BE2C (cell line): ENCODE data around the gene NRROS.
"Not testable (repeated sequence)": the region's sequence is repeated elsewhere in the genome, so short reads cannot be mapped to it uniquely, and the experiment has no call there.

Experiments
- DNase-seq: peaks from one replicate; pipeline ENCODE4 v3.0.0-alpha.2; 2020
- H3K27me3 ChIP-seq: fragments of 250-450 bp; sonication (Bioruptor Pico); 2 replicates; pipeline ENCODE4 v1.5.1; 2020; ENCODE audit warnings: mild to moderate bottlenecking
- H3K36me3 ChIP-seq: fragments of 250-450 bp; sonication (Bioruptor Pico); 2 replicates; pipeline ENCODE4 v1.5.1; 2020; ENCODE audit warnings: mild to moderate bottlenecking
- H3K4me1 ChIP-seq: fragments of 250-450 bp; sonication (Bioruptor Pico); 2 replicates; pipeline ENCODE4 v1.5.1; 2020
- H3K4me3 ChIP-seq: 2 replicates; pipeline ENCODE4 v1.5.1; 2011; ENCODE audit warnings: low read depth, low read length
- H3K9me3 ChIP-seq: fragments of 250-450 bp; sonication (Bioruptor Pico); 2 replicates; pipeline ENCODE4 v1.5.1; 2020
- CTCF ChIP-seq: IDR thresholded peaks from 2 replicates; pipeline ENCODE4 v1.5.1; 2012; ENCODE audit warnings: mild to moderate bottlenecking, low read depth, low read length

NRROS gene

GRCh38 chr3:196636369-196637349, 2.8 kb upstream of the NRROS start:
- Histone ChIP-seq H3K36me3 (no peaks in the 10 kb centered on the region), H3K4me1 (peaks cover 2% of the 10 kb centered on the region; the same call in 1 of the 2 replicates), H3K4me3 (no peak overlapping the region), H3K27me3 (no peaks in the 10 kb centered on the region), H3K9me3 (no peaks in the 10 kb centered on the region)
- no peak for DNase-seq
- TF ChIP-seq CTCF, result no peak

GRCh38 chr3:196637941-196638340, 1.6 kb upstream of the NRROS start:
- not testable (repeated sequence) for DNase-seq, H3K36me3 ChIP-seq, H3K4me3 ChIP-seq, H3K9me3 ChIP-seq, H3K4me1 ChIP-seq, H3K27me3 ChIP-seq

DNA sequence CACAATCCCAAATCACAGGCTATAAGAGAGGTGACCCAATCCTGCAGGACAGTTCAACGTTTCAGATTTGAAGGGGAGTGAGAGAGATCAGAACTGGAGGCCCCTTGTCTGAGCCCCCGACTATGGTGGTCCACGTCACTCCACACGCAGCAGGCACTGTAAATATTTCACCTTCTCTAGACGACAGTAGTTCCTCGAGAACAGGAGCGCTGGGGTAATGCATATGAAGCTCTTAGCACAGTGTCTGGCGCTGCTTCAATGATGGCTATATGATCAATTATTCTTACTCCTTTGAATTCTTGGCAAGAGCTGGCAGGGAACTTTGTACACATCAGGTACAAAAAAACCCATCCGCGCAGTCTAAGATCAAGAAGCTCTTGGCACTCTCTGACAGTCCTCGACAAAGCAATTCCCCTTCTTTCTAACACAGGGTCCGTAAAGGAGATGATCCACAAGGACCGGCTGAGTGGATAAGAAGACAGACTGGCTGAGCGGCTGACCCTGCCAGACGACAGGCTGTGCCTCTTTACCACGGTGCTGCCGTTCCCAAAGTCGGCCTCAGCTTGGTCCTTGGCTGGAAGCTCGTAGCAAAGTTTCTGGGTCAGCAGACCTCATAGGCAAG, 522 bp upstream of the NRROS start:
- no peak for TF ChIP-seq CTCF
- Histone ChIP-seq H3K27me3 (no peaks in the 10 kb centered on the region), H3K36me3 (no peaks in the 10 kb centered on the region), H3K9me3 (no peaks in the 10 kb centered on the region), H3K4me1 (no peaks in the 10 kb centered on the region), H3K4me3 (peak overlapping the region; percentile 70)
- no peak for DNase-seq

- no peaks in the 10 kb centered on the region for H3K27me3 ChIP-seq
- no peaks in the 10 kb centered on the region for H3K36me3 ChIP-seq
- DNase-seq, result no peak
- H3K4me3 ChIP-seq, result peak overlapping the region; percentile 70; the same call in 1 of the 2 replicates
- H3K9me3 ChIP-seq, result no peaks in the 10 kb centered on the region
- TF ChIP-seq CTCF, result no peak
- no peaks in the 10 kb centered on the region for H3K4me1 ChIP-seq
Measured at GRCh38 chr3:196640297-196641018, 964 bp downstream of the NRROS start.

- DNase-seq, result no peak
- TF ChIP-seq CTCF, result no peak
- H3K27me3 ChIP-seq, result no peaks in the 10 kb centered on the region
- no peaks in the 10 kb centered on the region for H3K4me1 ChIP-seq
- H3K9me3 ChIP-seq, result no peaks in the 10 kb centered on the region
- H3K4me3 ChIP-seq, result no peak overlapping the region
- no peaks in the 10 kb centered on the region for H3K36me3 ChIP-seq
Measured at GRCh38 chr3:196641333-196642054, 2.0 kb downstream of the NRROS start.

DNA sequence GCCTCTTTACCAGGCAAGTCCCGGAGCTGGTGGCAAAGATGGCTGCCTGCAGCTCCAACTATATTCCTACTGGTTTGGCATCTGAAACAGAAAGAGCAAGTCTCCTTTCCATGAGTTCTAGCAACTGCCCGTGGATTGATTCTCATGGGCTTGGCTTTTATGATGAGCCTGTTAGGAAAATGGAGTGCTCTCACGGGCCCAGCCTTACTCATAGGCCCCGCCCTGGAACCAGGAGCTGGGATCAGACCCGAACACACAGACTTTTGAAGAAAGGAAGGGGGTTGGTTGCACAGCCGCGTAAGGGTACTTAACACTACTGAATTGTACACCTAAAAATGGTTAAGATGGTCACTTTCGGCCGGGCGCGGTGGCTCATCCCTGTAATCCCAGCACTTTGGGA, 2.9 kb downstream of the NRROS start:
- TF ChIP-seq CTCF, result no peak
- no peak overlapping the region for H3K4me3 ChIP-seq
- H3K36me3 ChIP-seq, result no peaks in the 10 kb centered on the region

More for the DNA sequence above, 2.9 kb downstream of the NRROS start:
- H3K27me3 ChIP-seq, result no peaks in the 10 kb centered on the region
- DNase-seq, result no peak
- no peaks in the 10 kb centered on the region for H3K4me1 ChIP-seq
- no peaks in the 10 kb centered on the region for H3K9me3 ChIP-seq
